ENCODE data around the gene POLD1.
A peak's percentile ranks its signal among the peaks of the same experiment; 100 is the strongest.
"Not testable (repeated sequence)": the region's sequence is repeated elsewhere in the genome, so short reads cannot be mapped to it uniquely, and the experiment has no call there.

POLD1 gene

DNA sequence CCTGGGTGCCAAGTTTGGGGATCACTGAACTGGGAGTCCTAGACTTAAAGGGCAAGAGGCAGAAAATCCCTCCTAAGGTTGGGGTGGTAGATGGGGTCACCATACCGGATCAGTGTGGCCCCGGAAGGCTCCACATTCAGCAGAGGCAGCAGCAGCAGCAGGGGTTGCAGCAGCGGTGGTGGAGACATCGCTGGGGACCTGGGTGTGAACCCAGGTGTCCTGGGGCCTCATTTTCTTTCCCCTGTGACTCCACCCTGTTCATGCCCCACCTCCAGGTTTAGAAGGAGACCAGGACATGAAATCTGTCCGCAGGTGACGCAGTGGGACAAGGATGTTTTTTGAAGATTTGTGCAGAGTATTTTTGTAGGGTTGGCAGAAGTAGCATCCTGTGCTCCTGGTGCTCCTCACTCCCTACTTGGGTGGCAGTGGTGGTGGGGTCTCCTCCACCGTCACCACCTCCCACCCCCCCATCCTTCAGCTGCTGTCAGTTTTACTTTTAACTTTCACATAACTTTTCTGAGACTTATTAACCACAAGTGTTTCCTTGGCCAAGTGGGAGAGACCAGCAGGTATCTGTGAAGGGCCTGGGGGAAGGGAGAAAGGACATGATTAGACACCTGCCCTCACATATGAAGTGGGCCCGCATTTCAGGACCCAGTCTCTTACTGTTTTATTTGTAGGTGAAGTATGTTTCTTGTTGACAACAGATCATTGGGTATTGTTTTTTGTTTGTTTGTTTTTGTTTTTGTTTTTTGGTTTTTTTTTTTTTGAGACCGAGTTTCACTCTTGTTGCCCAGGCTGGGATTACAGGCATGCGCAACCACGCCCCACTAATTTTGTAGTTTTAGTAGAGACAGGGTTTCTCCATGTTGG lies 18.5 kb upstream of the POLD1 start, which contains the start of gene NAPSA:
TSS of gene NAPSA (minus strand) at position 206 of the 873 bp plus-strand sequence. CDS start at position 188, 18 bp downstream.
- DNase-seq = no peak

DNA sequence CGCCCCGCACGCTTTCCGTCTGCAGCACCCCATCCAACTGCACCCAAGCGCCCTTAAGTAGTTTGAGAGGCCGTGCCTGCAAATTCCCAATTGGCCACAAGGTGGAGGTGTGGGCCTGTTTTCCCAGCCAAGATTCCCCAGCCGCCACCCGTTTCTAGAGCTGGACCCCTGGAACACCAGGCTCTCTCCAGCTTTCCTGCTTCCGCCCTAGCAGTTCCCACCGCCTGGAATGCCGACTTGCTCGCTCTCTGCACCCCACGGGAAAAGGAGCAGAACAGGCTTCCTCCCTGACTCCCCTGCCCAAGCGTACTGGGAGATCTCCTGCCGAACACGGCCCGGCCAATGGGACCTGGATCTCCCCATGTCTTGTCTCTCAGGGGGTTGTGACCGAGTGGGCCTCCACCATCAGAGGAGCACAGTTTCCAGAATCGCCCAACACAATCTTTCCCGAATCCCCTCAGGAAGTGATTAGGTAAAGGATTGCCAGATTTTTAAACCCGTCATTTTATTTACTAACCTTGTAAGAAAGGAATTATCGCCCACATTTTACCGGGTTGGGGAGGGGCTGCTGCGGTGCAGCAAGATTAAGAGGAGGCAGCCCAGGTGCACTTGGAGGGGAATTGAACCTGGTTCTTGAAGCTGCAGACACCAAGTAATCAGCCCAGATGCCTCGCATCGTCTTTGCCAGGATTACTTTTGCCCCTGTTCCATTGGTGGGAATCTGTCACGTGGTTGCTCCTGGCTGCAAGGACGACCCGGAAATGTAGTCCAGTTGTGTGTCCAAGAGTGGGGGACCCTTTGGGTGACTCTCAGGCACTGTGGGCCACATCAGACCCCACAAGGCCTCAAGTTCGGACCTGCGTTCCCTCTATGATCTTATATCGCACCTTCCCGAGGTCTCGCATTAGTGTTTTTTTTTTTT lies 15.2 kb upstream of the POLD1 start:
- peak; percentile 45 for DNase-seq

DNA sequence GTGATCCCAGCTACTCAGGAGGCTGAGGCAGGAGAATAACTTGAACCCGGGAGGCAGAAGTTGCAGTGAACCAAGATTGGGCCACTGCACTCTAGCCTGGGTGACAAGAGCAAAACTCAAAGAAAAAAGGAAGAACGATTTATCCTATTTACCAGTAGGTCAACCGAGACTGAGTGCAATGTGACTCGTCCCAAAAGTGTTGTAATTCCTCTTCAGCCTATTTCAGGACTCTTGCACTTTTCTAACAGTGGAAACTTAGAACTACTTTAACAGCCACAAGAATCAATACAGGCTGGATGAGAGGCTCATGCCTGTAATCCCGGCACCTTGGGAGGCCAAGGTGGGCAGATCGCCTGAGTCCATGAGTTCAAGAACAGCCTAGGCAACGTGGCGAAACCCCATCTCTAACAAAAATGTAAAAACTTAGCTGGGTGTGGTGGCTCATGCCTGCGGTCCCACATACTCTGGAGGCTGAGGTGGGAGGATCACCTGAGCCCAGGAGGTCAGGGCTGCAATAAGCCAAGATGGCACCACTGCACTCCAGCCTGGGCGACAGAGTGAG lies 12.2 kb upstream of the POLD1 start:
- no peak for DNase-seq

GRCh38 chr19:50376166-50377050 lies 7.7 kb upstream of the POLD1 start, which contains the start of gene NR1H2:
Gene NR1H2 (plus strand): TSS chr19:50376457. CDS start chr19:50377606, 1,149 bp downstream.
- DNase-seq = peak; percentile 82

DNA sequence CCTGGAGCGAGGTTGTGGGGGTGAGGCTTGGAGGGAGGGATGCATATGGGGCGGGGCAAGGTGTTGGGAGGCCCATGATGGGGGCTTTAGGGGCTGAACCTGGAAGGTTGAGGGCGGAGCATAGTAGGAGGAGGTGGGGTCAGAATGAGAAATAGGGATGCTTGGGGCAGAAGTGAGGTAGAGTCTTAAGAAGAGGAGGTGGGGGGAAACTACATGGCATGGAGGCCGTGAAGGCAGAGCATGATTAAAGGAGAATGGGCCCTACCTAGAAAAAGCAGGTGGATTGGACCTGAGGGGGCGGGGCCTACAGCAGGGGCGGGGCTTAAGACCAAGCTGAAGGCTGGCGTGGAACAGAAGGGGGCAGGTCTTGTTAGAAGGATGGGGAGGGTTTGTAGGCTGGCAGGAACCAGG lies 7.1 kb upstream of the POLD1 start:
- no peak for DNase-seq

DNA sequence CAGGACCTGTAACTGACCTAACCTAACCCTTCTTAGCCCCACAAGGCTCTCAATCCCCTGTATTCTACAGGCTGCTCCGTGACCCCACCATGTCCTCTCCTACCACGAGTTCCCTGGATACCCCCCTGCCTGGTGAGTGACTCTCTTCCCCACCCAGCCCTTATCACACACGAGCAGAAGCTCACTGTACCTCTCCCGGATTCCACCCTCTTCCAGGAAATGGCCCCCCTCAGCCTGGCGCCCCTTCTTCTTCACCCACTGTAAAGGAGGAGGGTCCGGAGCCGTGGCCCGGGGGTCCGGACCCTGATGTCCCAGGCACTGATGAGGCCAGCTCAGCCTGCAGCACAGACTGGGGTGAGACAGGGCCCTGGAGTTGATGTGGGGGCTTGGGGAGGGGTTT lies 6.6 kb upstream of the POLD1 start:
- DNase-seq = no peak

DNA sequence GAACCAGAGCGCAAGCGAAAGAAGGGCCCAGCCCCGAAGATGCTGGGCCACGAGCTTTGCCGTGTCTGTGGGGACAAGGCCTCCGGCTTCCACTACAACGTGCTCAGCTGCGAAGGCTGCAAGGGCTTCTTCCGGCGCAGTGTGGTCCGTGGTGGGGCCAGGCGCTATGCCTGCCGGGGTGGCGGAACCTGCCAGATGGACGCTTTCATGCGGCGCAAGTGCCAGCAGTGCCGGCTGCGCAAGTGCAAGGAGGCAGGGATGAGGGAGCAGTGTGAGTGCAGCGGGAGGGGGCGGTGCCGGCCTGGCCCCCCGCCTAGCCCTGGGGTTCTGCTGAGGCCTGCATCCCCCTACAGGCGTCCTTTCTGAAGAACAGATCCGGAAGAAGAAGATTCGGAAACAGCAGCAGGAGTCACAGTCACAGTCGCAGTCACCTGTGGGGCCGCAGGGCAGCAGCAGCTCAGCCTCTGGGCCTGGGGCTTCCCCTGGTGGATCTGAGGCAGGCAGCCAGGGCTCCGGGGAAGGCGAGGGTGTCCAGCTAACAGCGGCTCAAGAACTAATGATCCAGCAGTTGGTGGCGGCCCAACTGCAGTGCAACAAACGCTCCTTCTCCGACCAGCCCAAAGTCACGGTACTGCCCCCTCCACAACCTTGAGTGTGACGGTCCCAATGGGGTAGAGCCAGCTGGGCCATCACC lies 5.8 kb upstream of the POLD1 start:
- DNase-seq = no peak

- no peak for DNase-seq
Measured at GRCh38 chr19:50378863-50379236, 5.3 kb upstream of the POLD1 start.

GRCh38 chr19:50379602-50380001 lies 4.5 kb upstream of the POLD1 start:
- DNase-seq = no peak

GRCh38 chr19:50380137-50380536 lies 4.0 kb upstream of the POLD1 start:
- no peak for DNase-seq

DNA sequence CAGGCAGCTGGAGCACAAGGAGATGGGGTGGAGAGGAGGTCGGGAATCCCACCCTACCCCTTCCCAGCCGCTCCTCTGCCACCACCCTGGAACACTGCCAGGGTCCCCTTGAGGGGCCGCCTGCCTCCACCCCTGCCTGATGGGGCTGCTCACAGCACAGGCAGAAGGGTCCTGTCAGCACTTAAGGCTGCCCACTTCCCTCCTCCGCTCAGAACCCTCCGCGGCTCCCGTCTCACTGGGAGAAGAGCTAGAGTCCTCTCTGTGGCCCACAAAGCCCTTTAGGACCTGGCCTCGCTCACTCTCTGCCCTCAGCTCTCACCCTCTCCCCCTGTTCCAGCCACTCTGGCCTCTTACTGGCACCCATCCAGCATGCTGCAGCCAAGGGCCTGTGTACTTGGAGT lies 3.4 kb upstream of the POLD1 start:
- no peak for DNase-seq

DNA sequence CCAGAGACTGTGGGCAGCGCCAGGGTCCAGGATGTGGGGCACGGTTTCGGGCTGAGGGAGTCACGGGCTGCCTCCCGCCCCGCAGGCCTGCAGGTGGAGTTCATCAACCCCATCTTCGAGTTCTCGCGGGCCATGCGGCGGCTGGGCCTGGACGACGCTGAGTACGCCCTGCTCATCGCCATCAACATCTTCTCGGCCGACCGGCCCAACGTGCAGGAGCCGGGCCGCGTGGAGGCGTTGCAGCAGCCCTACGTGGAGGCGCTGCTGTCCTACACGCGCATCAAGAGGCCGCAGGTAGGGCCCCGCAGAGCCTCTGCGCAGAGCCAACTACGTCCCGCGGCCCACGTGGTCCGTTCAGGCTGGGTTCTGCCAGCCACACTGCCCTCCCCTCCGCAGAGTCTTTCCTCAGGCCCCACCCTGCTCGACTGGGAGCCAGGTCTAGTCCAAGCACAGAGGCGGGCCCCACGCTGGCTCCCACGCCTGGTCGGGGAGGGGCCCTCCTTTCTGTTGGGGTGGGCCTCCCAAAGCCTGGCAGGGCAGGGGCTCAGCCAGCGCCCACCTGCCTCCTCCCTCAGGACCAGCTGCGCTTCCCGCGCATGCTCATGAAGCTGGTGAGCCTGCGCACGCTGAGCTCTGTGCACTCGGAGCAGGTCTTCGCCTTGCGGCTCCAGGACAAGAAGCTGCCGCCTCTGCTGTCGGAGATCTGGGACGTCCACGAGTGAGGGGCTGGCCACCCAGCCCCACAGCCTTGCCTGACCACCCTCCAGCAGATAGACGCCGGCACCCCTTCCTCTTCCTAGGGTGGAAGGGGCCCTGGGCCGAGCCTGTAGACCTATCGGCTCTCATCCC lies 2.0 kb upstream of the POLD1 start:
- no peak for DNase-seq

DNA sequence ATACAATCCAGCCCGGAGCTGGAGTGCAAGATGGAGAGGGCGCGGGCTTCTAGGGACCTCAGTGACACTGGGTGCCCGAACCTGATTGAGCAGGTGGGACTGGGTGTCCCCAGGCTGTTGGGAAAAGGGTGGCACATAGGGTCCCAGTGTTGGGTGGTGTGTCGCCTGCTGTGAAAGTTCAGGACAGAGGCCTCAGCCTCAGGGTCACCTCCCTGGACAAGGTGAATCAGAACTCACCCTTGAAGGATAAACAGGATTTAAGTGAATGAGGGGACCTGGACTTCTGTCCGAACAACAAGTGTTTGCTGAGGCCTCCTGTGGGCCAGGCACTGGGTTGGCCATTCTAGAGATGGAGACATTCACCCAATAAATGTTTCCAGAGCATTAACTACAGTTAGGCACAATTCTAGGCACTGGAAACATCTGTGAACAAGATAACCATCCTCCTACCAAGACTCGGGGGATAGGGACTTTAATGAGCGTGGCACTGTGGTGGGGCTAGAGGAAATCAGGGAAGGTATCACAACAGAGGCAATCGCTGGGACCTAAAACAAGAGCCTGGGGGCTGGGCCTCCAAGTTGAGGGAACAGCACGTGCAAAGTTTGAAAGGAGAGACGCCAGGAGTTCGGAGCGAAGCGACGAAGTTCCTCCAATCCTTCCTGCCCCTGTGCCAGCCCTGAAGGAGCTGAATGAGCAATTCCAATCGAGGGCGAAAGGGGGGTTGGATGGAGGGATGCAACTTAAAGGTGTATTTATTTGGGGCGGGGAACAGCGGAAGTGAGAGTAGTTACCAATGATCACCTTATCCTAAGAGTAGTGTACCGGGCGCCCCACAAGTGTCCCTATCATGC lies 921 bp upstream of the POLD1 start:
- DNase-seq = no peak

GRCh38 chr19:50384685-50385535 lies 763 bp downstream of the POLD1 start:
- no peak for DNase-seq

DNA sequence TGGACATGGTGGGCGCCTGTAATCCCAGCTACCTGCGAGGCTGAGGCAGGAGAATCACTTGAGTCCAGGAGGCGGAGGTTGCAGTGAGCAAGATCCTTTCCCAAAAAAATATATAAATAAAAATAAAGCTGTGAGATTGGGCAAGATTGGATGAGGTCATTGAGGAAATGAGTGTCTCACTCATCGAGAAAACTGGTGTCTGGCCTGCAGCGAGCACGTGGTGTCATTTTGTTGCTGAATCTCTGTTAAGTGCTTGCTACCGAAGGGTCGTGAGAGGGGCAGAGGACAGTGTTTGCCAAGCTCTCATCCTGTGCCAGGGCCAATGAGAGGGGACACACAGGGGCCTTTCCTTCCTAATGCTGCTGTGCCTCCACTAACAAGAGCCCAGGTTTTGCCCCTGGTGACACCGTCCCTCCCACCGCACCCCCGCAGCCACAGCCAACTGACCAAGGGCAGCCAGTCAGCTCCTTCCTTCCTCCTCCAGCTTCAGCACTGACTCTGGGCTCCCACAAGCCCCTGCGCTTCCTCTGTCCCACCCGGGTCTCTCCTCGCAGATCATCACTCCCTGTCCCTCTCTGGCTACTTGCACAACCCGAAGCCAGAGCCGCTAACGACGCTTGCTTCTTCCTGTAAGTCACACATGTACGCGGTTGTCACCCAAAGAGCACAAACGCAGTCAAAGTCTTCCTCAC lies 3.2 kb downstream of the POLD1 start:
- DNase-seq = no peak

- DNase-seq = no peak
Measured at GRCh38 chr19:50387868-50388245, 3.7 kb downstream of the POLD1 start.

- not testable (repeated sequence) for DNase-seq
Measured at GRCh38 chr19:50390295-50390694, 6.1 kb downstream of the POLD1 start.

DNA sequence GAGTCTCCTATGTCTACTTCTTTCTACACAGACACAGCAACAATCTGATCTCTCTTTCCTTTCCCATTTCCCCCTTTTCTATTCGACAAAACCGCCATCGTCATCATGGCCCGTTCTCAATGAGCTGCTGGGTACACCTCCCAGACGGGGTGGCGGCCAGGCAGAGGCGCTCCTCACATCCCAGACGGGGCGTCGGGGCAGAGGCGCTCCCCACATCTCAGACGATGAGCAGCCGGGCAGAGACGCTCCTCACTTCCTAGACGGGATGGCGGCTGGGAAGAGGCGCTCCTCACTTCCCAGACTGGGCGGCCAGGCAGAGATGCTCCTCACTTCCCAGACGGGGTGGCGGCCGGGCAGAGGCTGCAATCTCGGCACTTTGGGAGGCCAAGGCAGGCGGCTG lies 6.8 kb downstream of the POLD1 start:
- not testable (repeated sequence) for DNase-seq
